Measurements from ENCODE around the gene HGF. TPM values are rescaled to one million over a fixed set of nuclear protein-coding genes. Genes with fewer than 3 reads are reported as not detected.

Gene HGF
- total RNA-seq, 4 donors from 2014 or later, result 1.2 to 2.2 (median 1.8) TPM

- 30 to 33% methylated on average over 1 to 2 of the region's 2 CpGs for WGBS, 2 donors (ENCODE audit: low coverage in 1 of 2)
- DNase-seq, result no peak
- Histone ChIP-seq H3K27me3 (no peaks in the 10 kb centered on the region), H3K4me1 (peaks cover 0 to 5% (median 0%) of the 10 kb centered on the region in 4 donors), H3K27ac (no peak overlapping the region), H3K4me3 (no peak overlapping the region), H3K36me3 (no peaks in the 10 kb centered on the region), H3K9me3 (no peaks in the 10 kb centered on the region)
- in situ Hi-C loops (cut with MboI; ENCODE audit: low pct_ligation_motif_present in 1 of 4, low pct_unique_long_range_greater_than_20kb in 1 of 4, low sequenced_read_pairs in 3 of 4), result no loop called here
- intact Hi-C loops (cut with DNase I; ENCODE audit: low total_unique reads), result no loop called here
- no peak for TF ChIP-seq POLR2A (IDR thresholded peaks at IDR 0.05)
- TF ChIP-seq POLR2AphosphoS5 (IDR thresholded peaks at IDR 0.05), result no peak
- no peak for TF ChIP-seq CTCF (IDR thresholded peaks at IDR 0.05)
- TF ChIP-seq EP300 (IDR thresholded peaks at IDR 0.05; ENCODE audit: low read depth), result no peak
These were observed 87.0 kb downstream of the HGF start for GRCh38 chr7:81682873-81683272.

GRCh38 chr7:81680120-81680519 lies 89.7 kb downstream of the HGF start:
- DNase-seq, result no peak
- WGBS, 2 donors (ENCODE audit: low coverage in 1 of 2), result 71 to 76% methylated on average over 2 of the region's 2 CpGs
- no peaks in the 10 kb centered on the region for H3K27me3 ChIP-seq
- in situ Hi-C loops (cut with MboI; ENCODE audit: low pct_ligation_motif_present in 1 of 4, low pct_unique_long_range_greater_than_20kb in 1 of 4, low sequenced_read_pairs in 3 of 4), result no loop called here
- no peak overlapping the region for H3K27ac ChIP-seq
- no peaks in the 10 kb centered on the region for H3K36me3 ChIP-seq
- H3K4me3 ChIP-seq, result no peak overlapping the region
- no peaks in the 10 kb centered on the region for H3K9me3 ChIP-seq
- intact Hi-C loops (cut with DNase I; ENCODE audit: low total_unique reads), result no loop called here
- peaks cover 0 to under 1% (median 0%) of the 10 kb centered on the region in 4 donors for H3K4me1 ChIP-seq
- no peak for TF ChIP-seq POLR2A (IDR thresholded peaks at IDR 0.05)
- TF ChIP-seq EP300 (IDR thresholded peaks at IDR 0.05; ENCODE audit: low read depth), result no peak
- no peak for TF ChIP-seq POLR2AphosphoS5 (IDR thresholded peaks at IDR 0.05)
- no peak for TF ChIP-seq CTCF (IDR thresholded peaks at IDR 0.05)

GRCh38 chr7:81676813-81677212 lies 93.0 kb downstream of the HGF start:
- H3K4me1 ChIP-seq, result no peaks in the 10 kb centered on the region
- H3K9me3 ChIP-seq, result no peaks in the 10 kb centered on the region
- in situ Hi-C loops (cut with MboI; ENCODE audit: low pct_ligation_motif_present in 1 of 4, low pct_unique_long_range_greater_than_20kb in 1 of 4, low sequenced_read_pairs in 3 of 4), result no loop called here
- TF ChIP-seq CTCF (IDR thresholded peaks at IDR 0.05) (no peak), POLR2AphosphoS5 (IDR thresholded peaks at IDR 0.05) (no peak), POLR2A (IDR thresholded peaks at IDR 0.05) (no peak), EP300 (IDR thresholded peaks at IDR 0.05; ENCODE audit: low read depth) (no peak)
- no peaks in the 10 kb centered on the region for H3K27me3 ChIP-seq
- no peak for DNase-seq
- intact Hi-C loops (cut with DNase I; ENCODE audit: low total_unique reads), result no loop called here
- WGBS, 2 donors (ENCODE audit: low coverage in 1 of 2), result 67 to 78% methylated on average over 1 of the region's 1 CpG
- no peak overlapping the region for H3K27ac ChIP-seq
- H3K4me3 ChIP-seq, result no peak overlapping the region
- H3K36me3 ChIP-seq, result no peaks in the 10 kb centered on the region

- Histone ChIP-seq H3K27ac (no peak overlapping the region), H3K4me3 (no peak overlapping the region), H3K4me1 (no peaks in the 10 kb centered on the region), H3K27me3 (no peaks in the 10 kb centered on the region), H3K9me3 (no peaks in the 10 kb centered on the region), H3K36me3 (no peaks in the 10 kb centered on the region)
- in situ Hi-C loops (cut with MboI; ENCODE audit: low pct_ligation_motif_present in 1 of 4, low pct_unique_long_range_greater_than_20kb in 1 of 4, low sequenced_read_pairs in 3 of 4) (no loop called here), intact Hi-C loops (cut with DNase I; ENCODE audit: low total_unique reads) (no loop called here)
- DNase-seq, result no peak
- WGBS, 2 donors (ENCODE audit: low coverage in 1 of 2), result 60 to 65% methylated on average over 3 of the region's 3 CpGs
- TF ChIP-seq POLR2AphosphoS5 (IDR thresholded peaks at IDR 0.05) (no peak), CTCF (IDR thresholded peaks at IDR 0.05) (no peak), POLR2A (IDR thresholded peaks at IDR 0.05) (no peak), EP300 (IDR thresholded peaks at IDR 0.05; ENCODE audit: low read depth) (no peak)
These were observed 93.6 kb downstream of the HGF start for GRCh38 chr7:81676105-81676811.
